GM04503 (cell line): ENCODE results near the gene EGFL7.

Source experiments
- DNase-seq: peaks from one replicate; pipeline ENCODE4 v3.0.0-alpha.2; 2012; ENCODE audit warnings: low read depth

EGFL7 gene

GRCh38 chr9:136644343-136644592 lies 18.4 kb upstream of the EGFL7 start:
- DNase-seq = no peak

GRCh38 chr9:136644593-136645351 lies 17.9 kb upstream of the EGFL7 start:
- DNase-seq = no peak

GRCh38 chr9:136645352-136645902 lies 17.3 kb upstream of the EGFL7 start:
- no peak for DNase-seq

DNA sequence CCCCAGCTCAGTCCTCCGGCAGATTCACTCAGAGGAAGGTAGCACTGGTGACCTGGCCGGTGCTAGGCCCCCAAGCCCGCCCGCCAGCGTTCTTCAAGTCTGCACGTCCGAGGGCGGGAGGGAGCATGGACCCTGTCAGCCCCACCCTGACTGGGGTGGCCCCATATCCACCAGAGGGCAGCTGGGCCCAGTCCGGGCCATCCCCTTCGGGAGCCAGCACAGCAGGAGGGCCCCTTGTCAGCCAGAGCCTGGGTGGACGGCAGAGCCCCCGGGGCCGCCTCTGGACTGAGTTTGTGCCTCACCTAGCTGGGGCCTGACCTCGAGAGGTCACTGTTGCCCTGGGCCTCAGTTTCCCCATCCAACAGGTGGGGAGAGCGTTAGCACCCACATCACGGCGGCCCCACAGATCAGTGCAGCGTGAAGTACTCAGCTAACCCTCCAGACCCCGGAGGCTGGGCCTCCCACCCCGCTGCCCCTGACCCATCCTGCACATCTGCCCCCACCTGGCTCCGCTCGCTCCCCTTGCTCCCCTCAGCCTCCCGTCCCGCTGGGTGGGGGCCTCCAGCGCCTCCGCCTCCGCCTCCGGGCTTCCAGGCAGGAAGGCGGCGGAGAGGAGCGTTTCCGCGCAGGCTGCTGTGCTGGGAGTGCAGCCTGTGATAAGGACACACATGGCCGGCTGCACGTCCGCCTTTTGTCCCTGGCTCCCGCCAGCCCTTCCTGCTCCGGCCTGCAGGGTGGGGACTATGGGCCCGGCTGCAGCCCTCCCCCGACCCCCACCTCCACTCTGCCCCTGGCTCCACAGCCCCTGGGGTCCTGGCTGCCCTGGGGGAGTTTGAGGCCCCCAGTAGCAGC lies 16.6 kb upstream of the EGFL7 start:
- no peak for DNase-seq

GRCh38 chr9:136646827-136647711 lies 15.6 kb upstream of the EGFL7 start:
- DNase-seq = no peak

GRCh38 chr9:136648751-136649150 lies 14.0 kb upstream of the EGFL7 start:
- no peak for DNase-seq

DNA sequence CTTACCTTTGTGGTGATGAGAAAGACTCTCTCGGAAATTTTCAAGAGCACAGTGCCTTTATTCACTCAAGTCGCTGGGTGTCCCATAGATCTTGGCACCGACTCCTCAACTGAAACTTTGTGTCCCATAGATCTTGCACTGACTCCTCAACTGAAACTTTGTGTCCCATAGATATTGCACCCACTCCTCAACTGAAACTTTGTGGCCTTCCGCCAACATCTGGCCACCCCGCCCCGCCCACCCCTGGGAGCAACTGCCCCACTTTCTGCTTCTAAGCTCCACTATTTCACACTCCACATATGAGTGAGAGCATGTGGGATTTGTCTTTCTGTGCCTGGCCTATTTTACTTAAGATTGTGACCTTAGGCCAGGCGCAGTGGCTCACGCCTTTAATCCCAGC lies 12.7 kb upstream of the EGFL7 start:
- no peak for DNase-seq

DNA sequence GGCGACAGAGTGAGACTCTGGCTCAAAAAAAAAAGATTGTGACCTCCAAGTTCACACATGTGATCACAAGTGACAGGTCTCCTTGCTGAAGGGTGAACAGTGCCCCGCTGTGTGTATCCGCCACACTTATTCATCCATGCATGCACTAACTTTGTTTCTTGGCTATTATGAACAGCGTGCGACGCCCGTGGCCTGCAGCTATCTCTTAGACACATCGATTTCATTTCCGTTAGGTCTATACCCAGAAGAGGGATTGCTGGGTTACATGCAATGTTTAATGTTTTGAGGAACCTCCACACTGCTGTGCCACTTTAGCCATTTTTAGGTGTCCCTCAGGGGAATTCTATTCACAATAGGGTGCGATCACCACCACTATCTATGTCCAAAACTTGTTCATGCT lies 12.1 kb upstream of the EGFL7 start:
- DNase-seq = no peak

DNA sequence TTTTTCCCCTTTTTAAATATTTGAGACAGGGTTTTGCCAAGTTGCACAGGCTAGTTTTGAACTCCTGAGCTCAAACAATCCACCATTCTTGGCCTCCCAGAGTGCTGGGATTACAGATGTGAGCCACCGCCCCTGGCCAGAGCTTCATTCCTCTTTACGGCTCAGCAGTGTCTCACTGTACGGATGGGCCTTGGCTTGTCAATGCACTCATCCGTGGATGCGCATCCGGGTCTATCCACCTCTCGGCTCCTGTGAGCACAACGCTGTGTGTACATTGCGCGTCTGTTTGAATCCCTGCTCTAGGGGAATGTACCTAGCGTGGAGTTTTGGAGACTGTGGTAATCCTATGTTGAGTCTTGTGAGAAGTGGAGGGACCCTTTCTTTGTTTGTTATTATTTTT lies 10.9 kb upstream of the EGFL7 start:
- DNase-seq = no peak

DNA sequence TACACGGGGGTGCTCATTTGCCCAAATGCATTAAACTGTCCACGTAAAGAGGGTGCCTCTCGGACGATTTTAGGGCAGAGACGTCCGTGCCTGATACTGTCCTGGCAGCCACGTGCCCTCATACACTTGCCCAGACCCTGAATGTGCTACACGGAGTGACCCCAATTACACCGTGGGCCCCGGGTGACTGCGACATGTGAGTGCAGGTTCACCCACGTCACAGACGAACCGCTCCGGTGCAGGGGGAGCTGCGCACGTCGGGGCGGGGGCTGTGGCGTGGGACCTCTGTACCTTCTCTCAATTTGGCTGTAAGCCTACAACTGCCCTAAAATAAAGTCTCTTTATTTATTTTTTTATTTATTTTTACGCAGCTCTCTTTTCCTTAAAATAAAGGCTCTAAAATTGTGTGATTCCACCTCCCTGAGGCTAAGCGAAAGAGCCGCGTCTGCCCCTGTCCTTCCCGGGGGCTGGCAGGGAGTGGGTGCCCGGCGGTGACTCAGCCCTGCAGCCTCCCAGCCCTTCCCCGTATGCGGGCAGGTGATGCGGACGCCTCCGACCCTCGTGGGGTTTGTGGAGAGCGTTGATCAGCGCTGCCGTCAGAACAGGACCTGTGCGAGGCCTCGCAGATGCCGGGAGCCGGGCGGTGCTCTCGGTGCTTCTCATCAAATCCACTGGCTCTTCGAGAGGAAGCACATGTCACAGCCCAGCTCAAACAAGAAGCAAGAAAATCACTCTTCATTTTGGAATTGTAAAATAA lies 9.2 kb upstream of the EGFL7 start:
- DNase-seq = no peak

- no peak for DNase-seq
These were observed 7.7 kb upstream of the EGFL7 start for GRCh38 chr9:136654820-136655535.

DNA sequence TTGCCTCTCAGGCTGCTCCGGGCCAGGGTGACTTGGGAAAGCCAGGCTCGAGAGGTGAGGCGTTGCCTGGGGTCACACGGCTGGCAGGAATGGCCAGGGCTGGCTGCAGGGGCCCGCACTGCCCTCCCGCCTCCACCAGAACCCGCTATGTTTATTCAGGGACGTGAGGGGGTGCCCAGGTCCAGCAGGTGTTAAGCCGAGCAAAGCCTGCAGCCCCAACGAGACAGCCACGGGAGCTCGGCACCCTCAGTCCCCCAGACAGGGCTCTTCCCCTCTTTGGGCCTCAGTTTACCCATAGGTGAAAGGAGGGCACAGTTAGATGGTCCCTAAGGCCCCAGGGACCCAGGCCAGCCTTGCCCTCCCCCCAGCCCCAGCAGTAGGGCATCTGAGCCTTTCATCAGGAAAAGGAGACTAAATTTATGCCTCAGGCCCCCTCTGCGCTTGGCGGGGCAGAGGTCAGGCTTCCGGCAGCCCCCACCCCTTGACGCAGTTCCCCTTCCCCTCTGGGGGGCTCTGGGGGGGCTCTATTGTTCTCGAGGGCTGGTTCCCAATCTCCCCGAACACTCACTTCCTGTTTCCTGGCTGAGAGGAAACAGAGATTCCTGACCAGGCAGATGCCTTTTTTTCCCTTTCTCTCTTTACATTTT lies 7.1 kb upstream of the EGFL7 start:
- no peak for DNase-seq

DNA sequence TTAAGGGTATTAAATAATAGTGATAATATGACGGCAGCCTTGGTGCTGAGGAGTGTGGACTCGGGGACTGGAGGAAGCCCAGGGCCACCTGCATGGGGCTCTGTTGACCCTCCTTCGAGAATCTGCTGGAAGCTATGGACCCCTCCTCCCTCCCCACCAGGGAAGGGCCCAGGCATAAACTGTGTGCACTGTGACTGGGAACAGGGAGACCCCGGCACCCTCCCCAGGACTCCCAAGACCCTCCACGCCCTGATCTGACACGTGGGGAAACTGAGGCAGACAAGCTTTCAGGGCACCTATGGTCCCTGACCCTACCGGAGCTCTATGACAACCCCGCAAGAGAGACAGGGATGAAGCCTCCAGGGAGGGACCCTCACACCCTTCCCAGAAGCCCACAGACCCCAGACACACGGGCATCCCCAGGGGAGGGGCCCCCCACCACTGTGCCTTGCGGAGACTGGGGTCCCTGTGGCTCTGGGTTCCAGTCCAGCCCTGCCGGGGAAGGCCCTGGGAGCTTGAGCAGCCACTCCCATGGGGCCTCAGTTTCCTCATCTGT lies 6.5 kb upstream of the EGFL7 start:
- no peak for DNase-seq

GRCh38 chr9:136656795-136657611 lies 5.7 kb upstream of the EGFL7 start:
- no peak for DNase-seq

GRCh38 chr9:136657974-136658848 lies 4.5 kb upstream of the EGFL7 start:
- no peak for DNase-seq

DNA sequence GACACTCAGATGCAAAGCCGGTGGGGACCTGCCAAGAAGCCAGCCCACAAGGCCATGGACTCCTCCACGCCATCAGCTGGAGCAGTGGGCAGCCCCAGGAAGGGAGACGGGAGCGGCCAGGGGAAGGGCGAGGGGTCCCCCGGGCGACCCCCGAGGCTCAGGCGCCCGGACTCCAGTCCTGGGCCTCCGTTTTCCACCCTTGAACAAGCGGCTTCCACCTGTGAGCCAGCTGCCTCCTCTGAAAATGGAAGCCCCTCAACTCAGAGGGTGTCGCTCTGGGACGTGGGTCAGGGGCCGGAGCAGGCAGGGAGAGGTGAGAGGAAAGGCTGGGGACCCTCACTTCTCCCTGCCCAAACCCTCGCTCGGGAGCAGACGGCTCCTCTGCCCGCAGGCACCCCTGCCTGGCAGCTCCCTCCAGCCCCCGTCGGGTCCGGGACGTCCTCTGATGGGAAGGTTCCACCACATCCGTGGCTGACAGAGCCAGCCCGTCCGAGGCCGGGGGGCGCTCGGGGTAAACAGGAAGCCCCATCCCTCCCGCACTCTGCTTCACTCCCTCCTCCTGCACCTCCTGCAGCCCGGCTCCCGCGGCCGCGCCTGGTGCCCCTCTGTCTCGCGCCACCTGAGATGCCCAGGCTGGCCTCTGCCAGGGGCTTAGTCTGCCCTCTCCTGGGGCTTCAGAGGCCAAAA lies 3.7 kb upstream of the EGFL7 start:
- DNase-seq = no peak
